Rectal smooth muscle tissue (tissue), 1 donor: Measurements from ENCODE around the gene KIF1A.

Source experiments
- H3K27ac ChIP-seq: one replicate; pipeline ENCODE4 v1.7.0; 2013; ENCODE audit warnings: low read depth, low read length, inconsistent platforms
- H3K27me3 ChIP-seq: one replicate; pipeline ENCODE4 v1.7.0; 2013; ENCODE audit warnings: low read length; ENCODE audit not compliant: control insufficient read depth, insufficient read depth
- H3K36me3 ChIP-seq: one replicate; pipeline ENCODE4 v1.7.0; 2013; ENCODE audit warnings: low read length; ENCODE audit not compliant: control insufficient read depth, insufficient read depth
- H3K4me1 ChIP-seq: one replicate; pipeline ENCODE4 v1.7.0; 2013; ENCODE audit warnings: low read length; ENCODE audit not compliant: control insufficient read depth, insufficient read depth
- H3K4me3 ChIP-seq: one replicate; pipeline ENCODE4 v1.7.0; 2013; ENCODE audit warnings: low read length
- H3K9ac ChIP-seq: one replicate; pipeline ENCODE4 v1.7.0; 2013; ENCODE audit warnings: low read length

The KIF1A gene

GRCh38 chr2:240724431-240724830 lies 95.6 kb downstream of the KIF1A start:
- Histone ChIP-seq H3K27ac (no peak overlapping the region), H3K36me3 (no peaks in the 10 kb centered on the region), H3K27me3 (no peaks in the 10 kb centered on the region), H3K9ac (no peak overlapping the region), H3K4me1 (no peaks in the 10 kb centered on the region), H3K4me3 (no peak overlapping the region)

GRCh38 chr2:240723851-240724250 lies 96.2 kb downstream of the KIF1A start:
- Histone ChIP-seq H3K4me3 (no peak overlapping the region), H3K27ac (no peak overlapping the region), H3K27me3 (no peaks in the 10 kb centered on the region), H3K36me3 (no peaks in the 10 kb centered on the region), H3K9ac (no peak overlapping the region), H3K4me1 (no peaks in the 10 kb centered on the region)

GRCh38 chr2:240722796-240723735 lies 97.0 kb downstream of the KIF1A start:
- H3K36me3 ChIP-seq: no peaks in the 10 kb centered on the region
- H3K4me1 ChIP-seq: no peaks in the 10 kb centered on the region
- no peak overlapping the region for H3K27ac ChIP-seq
- H3K4me3 ChIP-seq: no peak overlapping the region
- H3K9ac ChIP-seq: no peak overlapping the region
- no peaks in the 10 kb centered on the region for H3K27me3 ChIP-seq

GRCh38 chr2:240722376-240722775 lies 97.6 kb downstream of the KIF1A start:
- no peaks in the 10 kb centered on the region for H3K36me3 ChIP-seq
- no peaks in the 10 kb centered on the region for H3K27me3 ChIP-seq

GRCh38 chr2:240721596-240722180 lies 98.3 kb downstream of the KIF1A start:
- no peaks in the 10 kb centered on the region for H3K27me3 ChIP-seq
- H3K27ac ChIP-seq: no peak overlapping the region
- no peak overlapping the region for H3K9ac ChIP-seq
- H3K36me3 ChIP-seq: no peaks in the 10 kb centered on the region
- H3K4me1 ChIP-seq: no peaks in the 10 kb centered on the region
- H3K4me3 ChIP-seq: no peak overlapping the region

More at GRCh38 chr2:240722376-240722775, 97.6 kb downstream of the KIF1A start:
- H3K4me3 ChIP-seq: no peak overlapping the region
- H3K9ac ChIP-seq: no peak overlapping the region
- H3K4me1 ChIP-seq: no peaks in the 10 kb centered on the region
- H3K27ac ChIP-seq: no peak overlapping the region

- H3K4me3 ChIP-seq: no peak overlapping the region
- H3K27ac ChIP-seq: no peak overlapping the region
- no peaks in the 10 kb centered on the region for H3K36me3 ChIP-seq
- H3K27me3 ChIP-seq: no peaks in the 10 kb centered on the region
- no peaks in the 10 kb centered on the region for H3K4me1 ChIP-seq
- no peak overlapping the region for H3K9ac ChIP-seq
These were observed 99.1 kb downstream of the KIF1A start for GRCh38 chr2:240720686-240721595.

- no peaks in the 10 kb centered on the region for H3K4me1 ChIP-seq
- no peak overlapping the region for H3K4me3 ChIP-seq
- H3K36me3 ChIP-seq: no peaks in the 10 kb centered on the region
- H3K9ac ChIP-seq: no peak overlapping the region
- H3K27me3 ChIP-seq: no peaks in the 10 kb centered on the region
- no peak overlapping the region for H3K27ac ChIP-seq
These were observed 100.1 kb downstream of the KIF1A start for GRCh38 chr2:240719676-240720545.

- Histone ChIP-seq H3K36me3 (no peaks in the 10 kb centered on the region), H3K4me3 (no peak overlapping the region), H3K27ac (no peak overlapping the region), H3K9ac (no peak overlapping the region), H3K4me1 (no peaks in the 10 kb centered on the region), H3K27me3 (no peaks in the 10 kb centered on the region)
These were observed 101.0 kb downstream of the KIF1A start for GRCh38 chr2:240718896-240719490.

- H3K27me3 ChIP-seq: no peaks in the 10 kb centered on the region
These were observed 102.1 kb downstream of the KIF1A start for GRCh38 chr2:240717681-240718581.

GRCh38 chr2:240717181-240717641 lies 102.8 kb downstream of the KIF1A start:
- H3K4me3 ChIP-seq: no peak overlapping the region
- H3K27me3 ChIP-seq: no peaks in the 10 kb centered on the region
- no peaks in the 10 kb centered on the region for H3K36me3 ChIP-seq
- no peak overlapping the region for H3K27ac ChIP-seq
- no peaks in the 10 kb centered on the region for H3K4me1 ChIP-seq
- no peak overlapping the region for H3K9ac ChIP-seq

More at GRCh38 chr2:240717681-240718581, 102.1 kb downstream of the KIF1A start:
- Histone ChIP-seq H3K36me3 (no peaks in the 10 kb centered on the region), H3K9ac (no peak overlapping the region), H3K4me1 (no peaks in the 10 kb centered on the region), H3K4me3 (no peak overlapping the region), H3K27ac (no peak overlapping the region)
